ENCODE results near the gene PRR32.
"Not testable (repeated sequence)": the region's sequence is repeated elsewhere in the genome, so short reads cannot be mapped to it uniquely, and the experiment has no call there.

The PRR32 gene

GRCh38 chrX:126819429-126819828 lies at the start of gene PRR32:
PRR32 (plus strand) TSS chrX:126819729; CDS start chrX:126819844, 115 bp downstream.
- DNase-seq: no peak

- DNase-seq: peak; percentile 15
Observed at GRCh38 chrX:126770179-126770578, 49.4 kb upstream of the PRR32 start.

- DNase-seq: no peak
Observed at GRCh38 chrX:126785539-126785938, 34.0 kb upstream of the PRR32 start.

GRCh38 chrX:126799059-126799458 lies 20.5 kb upstream of the PRR32 start:
- no peak for DNase-seq

- DNase-seq: not testable (repeated sequence)
Observed at GRCh38 chrX:126806784-126807183, 12.7 kb upstream of the PRR32 start.

- DNase-seq: no peak
Observed at GRCh38 chrX:126815806-126816205, 3.7 kb upstream of the PRR32 start.

GRCh38 chrX:126820700-126821420 lies 1.3 kb downstream of the PRR32 start:
- no peak for DNase-seq

GRCh38 chrX:126824338-126825007 lies 4.9 kb downstream of the PRR32 start:
- DNase-seq: no peak

- no peak for DNase-seq
Observed at GRCh38 chrX:126825566-126826193, 6.2 kb downstream of the PRR32 start.

GRCh38 chrX:126836186-126836585 lies 16.7 kb downstream of the PRR32 start:
- no peak for DNase-seq

- no peak for DNase-seq
Observed at GRCh38 chrX:126847143-126847542, 27.6 kb downstream of the PRR32 start.

GRCh38 chrX:126855839-126856524 lies 36.5 kb downstream of the PRR32 start:
- no peak for DNase-seq

Data from COR-L47 (cell line).